GM12865 (cell line): ENCODE data around the gene DPYSL4.
"Not testable (repeated sequence)": the region's sequence is repeated elsewhere in the genome, so short reads cannot be mapped to it uniquely, and the experiment has no call there.

Experiments used
- DNase-seq: peaks from one replicate; pipeline ENCODE4 v3.0.0; 2010; ENCODE audit warnings: low read depth
- H3K4me3 ChIP-seq: 2 replicates; pipeline ENCODE4 v1.5.1; 2011; ENCODE audit warnings: mild to moderate bottlenecking, low read depth, low read length, control low read depth
- TF ChIP-seq, protein P1 (sequence below): IDR thresholded peaks from 2 replicates; pipeline ENCODE4 v1.5.1; 2011; ENCODE audit warnings: low read length, control low read depth, low read depth, inconsistent platforms; ENCODE audit not compliant: insufficient read depth; ENCODE audit errors: missing control alignments

The DPYSL4 gene

DNA sequence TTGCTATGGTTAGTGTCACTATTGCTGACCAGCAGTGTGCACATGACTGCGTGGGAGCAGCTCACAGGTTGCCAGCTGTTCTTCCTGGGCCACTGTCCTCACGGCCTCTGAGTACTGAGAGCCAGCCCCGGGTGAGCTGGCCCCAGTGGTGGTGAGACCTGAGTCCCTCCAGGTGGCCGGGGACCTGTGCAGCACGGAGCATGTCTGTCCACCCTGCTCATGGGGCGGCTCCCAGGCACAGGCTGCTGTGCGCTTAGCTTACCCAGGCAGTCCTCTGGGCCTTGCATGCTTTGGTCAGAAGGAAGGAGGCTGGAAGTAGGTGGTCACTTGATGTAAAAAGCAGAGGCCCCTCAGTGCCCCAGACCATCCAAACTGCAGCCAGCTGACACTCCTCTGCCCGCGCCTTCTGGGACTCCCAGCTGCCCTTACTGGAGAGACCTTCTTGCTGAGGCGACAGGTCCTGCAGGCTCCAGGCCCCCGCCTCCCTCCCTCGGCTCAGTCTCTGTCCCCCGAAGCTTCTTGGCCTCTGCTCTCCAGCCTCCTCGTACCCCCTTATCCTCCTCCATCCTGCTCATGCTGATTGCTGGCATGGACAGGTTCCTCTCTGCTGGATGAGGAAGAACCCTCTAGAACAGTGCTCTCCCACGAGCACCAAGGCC is 30.9 kb upstream of the DPYSL4 start:
- no peak overlapping the region for H3K4me3 ChIP-seq
- TF ChIP-seq, protein P1, sequence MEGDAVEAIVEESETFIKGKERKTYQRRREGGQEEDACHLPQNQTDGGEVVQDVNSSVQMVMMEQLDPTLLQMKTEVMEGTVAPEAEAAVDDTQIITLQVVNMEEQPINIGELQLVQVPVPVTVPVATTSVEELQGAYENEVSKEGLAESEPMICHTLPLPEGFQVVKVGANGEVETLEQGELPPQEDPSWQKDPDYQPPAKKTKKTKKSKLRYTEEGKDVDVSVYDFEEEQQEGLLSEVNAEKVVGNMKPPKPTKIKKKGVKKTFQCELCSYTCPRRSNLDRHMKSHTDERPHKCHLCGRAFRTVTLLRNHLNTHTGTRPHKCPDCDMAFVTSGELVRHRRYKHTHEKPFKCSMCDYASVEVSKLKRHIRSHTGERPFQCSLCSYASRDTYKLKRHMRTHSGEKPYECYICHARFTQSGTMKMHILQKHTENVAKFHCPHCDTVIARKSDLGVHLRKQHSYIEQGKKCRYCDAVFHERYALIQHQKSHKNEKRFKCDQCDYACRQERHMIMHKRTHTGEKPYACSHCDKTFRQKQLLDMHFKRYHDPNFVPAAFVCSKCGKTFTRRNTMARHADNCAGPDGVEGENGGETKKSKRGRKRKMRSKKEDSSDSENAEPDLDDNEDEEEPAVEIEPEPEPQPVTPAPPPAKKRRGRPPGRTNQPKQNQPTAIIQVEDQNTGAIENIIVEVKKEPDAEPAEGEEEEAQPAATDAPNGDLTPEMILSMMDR: no peak
- no peak for DNase-seq

DNA sequence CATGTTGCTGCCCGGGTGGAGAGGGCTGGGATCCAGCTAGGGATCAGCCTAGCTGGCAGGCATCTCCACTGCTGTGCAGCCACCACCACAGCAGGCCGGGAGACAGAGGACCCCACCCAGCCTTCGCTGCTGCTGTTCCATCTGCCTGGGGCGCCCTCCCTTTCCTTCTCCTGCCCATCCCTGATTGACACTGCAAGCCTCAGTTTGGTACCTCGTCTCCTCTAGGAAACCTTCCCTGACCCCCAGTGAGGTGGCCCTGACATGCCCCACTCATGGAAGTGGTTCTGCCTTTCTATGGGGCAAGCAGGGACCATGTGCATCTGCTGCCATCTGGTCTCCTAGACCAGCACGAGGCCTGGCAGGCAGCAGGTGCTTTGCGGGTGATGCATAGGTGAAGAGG is 30.4 kb upstream of the DPYSL4 start:
- no peak for DNase-seq
- H3K4me3 ChIP-seq: no peak overlapping the region
- TF ChIP-seq, protein P1: no peak

DNA sequence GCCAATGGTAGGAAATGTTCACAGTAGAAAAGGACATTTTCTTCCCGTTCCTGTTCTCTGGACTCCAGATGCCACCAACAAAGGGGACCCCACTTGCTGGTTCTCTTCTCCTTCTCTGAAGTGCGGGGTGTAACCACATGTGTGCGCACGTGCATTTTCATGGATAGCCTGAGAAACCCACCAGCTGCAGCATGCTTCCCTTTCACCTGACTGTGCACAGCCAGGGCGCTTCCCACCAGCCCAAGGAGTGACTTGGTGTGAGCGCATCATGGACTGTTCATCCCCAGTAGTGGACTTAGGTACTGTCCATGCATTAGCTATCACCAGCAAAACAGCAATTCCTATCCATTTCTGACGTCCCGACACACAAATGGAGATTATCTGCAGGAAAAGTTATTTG is 29.6 kb upstream of the DPYSL4 start:
- TF ChIP-seq, protein P1: no peak
- no peak overlapping the region for H3K4me3 ChIP-seq
- DNase-seq: no peak

DNA sequence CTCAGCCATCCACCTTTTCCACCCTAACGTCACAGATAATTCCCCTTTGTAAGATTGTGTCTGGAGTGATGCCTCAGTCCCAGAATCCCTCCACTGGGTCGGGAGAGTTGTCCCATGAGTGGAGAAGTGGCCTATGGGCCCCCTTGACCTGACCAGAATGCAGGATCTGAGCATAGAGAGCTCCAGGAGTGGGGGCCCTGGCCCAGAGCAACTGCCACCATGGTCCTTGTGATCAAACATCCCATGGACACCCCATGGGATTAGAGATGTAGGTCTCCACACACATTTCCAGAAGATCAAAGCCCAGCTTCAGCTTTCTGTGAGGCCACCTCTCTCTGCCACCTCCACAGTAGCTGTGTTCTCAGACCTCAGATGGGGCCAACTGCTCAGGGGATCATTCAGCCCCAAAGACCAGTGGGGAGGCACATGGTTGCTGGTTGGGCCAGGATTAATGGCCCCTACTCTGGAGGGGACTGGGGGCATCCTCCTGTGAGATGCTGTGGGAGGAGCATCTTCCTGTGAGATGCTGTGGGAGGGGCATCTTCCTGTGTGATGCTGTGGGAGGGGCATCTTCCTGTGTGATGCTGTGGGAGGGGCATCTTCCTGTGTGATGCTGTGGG is 28.5 kb upstream of the DPYSL4 start:
- TF ChIP-seq, protein P1: no peak
- DNase-seq: no peak
- H3K4me3 ChIP-seq: no peak overlapping the region

DNA sequence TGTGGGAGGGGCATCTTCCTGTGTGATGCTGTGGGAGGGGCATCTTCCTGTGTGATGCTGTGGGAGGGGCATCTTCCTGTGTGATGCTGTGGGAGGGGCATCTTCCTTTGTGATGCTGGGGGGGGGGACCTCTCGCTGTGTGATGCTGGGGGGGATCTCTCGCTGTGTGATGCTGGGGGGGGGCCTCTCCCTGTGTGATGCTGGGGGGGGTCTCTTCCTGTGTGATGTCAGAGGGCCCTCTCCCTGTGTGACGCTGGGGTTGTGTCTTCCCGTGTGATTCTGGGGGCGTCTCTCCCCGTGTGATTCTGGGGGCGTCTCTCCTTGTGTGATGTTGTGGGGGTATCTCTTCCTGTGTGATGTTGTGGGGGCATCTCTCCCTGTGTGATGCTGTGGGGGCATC is 27.9 kb upstream of the DPYSL4 start:
- no peak overlapping the region for H3K4me3 ChIP-seq
- DNase-seq: no peak
- TF ChIP-seq, protein P1: no peak

DNA sequence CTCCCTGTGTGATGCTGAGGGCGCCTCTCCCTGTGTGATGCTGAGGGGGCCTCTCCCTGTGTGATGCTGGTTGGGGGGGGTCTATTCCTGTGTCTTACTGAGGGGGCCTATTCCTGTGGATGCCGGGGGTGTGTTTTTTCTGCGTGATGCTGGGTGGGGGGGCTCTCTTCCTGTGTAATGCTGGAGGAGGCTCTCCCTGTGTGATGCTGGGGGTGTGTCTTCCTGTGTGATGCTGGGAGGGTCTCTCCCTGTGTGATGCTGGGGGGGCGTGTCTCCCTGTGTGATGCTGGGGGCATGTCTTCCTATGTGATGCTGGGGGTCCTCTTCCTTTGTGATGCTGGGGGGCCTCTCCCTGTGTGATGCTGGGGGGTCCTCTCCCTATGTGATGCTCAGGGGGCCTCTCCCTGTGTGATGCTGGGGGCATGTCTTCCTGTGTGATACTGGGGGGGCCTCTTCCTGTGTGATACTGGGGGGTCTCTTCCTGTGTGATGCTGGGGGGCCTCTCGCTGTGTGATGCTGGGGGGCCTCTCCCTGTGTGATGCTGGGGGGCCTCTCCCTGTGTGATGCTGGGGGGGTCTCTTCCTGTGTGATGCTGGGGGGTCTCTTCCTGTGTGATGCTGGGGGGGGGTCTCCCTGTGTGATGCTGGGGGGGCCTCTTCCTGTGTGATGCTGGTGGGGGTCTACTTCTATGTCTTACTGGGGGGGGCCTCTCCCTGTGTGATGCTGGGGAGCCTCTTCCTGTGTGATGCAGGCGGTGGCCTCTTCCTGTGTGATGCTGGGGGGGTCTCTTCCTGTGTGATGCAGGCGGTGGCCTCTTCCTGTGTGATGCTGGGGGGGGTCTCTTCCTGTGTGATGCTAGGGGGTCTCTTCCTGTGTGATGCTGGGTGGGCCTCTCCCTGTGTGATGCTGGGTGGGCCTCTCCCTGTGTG is 27.2 kb upstream of the DPYSL4 start:
- DNase-seq, H3K4me3 ChIP-seq: not testable (repeated sequence)

DNA sequence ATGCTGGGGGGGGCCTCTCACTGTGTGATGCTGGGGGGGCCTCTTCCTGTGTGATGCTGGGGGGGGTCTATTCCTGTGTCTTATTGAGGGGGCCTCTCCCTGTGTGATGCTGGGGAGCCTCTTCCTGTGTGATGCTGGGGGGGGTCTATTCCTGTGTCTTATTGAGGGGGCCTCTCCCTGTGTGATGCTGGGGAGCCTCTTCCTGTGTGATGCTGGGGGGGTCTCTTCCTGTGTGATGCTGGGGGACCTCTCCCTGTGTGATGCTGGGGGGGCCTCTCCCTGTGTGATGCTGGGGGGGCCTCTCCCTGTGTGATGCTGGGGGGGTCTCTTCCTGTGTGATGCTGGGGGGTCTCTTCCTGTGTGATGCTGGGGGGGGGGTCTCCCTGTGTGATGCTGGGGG is 26.5 kb upstream of the DPYSL4 start:
- DNase-seq, H3K4me3 ChIP-seq: not testable (repeated sequence)

DNA sequence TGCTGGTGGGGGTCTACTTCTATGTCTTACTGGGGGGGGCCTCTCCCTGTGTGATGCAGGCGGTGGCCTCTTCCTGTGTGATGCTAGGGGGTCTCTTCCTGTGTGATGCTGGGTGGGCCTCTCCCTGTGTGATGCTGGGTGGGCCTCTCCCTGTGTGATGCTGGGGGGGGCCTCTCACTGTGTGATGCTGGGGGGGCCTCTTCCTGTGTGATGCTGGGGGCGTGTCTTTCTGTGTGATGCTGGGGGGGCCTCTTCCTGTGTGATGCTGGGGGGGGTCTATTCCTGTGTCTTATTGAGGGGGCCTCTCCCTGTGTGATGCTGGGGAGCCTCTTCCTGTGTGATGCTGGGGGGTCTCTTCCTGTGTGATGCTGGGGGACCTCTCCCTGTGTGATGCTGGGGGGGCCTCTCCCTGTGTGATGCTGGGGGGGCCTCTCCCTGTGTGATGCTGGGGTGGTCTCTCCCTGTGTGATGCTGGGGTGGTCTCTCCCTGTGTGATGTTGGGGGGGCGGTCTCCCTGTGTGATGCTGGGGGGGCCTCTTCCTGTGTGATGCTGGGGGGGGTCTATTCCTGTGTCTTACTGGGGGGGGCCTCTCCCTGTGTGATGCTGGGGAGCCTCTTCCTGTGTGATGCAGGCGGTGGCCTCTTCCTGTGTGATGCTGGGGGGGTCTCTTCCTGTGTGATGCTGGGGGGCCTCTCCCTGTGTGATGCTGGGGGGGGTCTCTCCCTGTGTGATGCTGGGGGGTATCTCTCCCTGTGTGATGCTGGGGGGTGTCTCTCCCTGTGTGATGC is 25.7 kb upstream of the DPYSL4 start:
- not testable (repeated sequence) for DNase-seq, H3K4me3 ChIP-seq
